Inflammatory macrophage treated with lipopolysaccharide for 1 hour (primary cell): ENCODE data around the gene FA2H.
"Not testable (repeated sequence)": the region's sequence is repeated elsewhere in the genome, so short reads cannot be mapped to it uniquely, and the experiment has no call there.

Experiments
- DNase-seq, 2 donors: peaks; one replicate each; pipeline ENCODE4 v3.0.0-alpha.2; 2020 to 2022

The FA2H gene

GRCh38 chr16:74769586-74770190 lies 4.9 kb downstream of the FA2H start:
- no peak for DNase-seq

DNA sequence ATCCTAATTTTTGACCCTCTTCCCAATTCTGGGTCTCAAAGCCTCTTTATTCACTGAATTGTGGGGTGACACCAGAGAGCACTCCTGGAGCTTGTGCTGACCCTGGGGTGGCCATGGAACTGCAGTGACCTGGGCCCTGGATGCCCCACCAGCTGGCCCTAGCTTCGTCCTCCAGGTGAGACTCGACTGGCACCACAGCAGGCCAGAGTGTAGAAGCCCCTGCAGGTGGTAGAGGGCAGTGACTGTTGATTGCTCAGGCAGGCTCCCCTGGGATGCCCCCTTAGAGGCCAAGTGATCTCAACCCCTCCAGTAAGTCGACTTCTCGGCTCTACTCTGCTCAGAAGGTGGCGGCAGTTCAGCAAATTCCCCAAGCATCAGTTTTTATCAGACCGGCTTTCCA lies 6.4 kb downstream of the FA2H start:
- DNase-seq: no peak

GRCh38 chr16:74767749-74768148 lies 6.9 kb downstream of the FA2H start:
- DNase-seq: no peak

DNA sequence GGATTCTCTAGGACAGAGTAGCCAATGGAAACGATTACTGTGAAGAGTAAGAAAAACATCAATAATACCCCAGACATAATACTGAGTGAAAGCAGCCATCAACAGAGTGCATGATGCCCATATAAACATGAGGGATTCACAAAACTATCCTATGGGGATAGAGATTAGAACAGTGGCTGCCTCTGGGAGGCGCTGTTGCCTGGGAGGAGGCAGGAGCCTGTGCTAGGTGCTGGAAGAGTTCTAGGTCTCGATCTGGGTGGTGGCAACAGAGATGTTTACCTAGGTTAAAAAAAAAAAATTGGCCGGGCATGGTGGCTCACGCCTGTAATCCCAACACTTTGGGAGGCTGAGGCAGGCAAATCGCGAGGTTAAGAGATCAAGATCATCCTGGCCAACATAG lies 7.9 kb downstream of the FA2H start:
- no peak for DNase-seq

DNA sequence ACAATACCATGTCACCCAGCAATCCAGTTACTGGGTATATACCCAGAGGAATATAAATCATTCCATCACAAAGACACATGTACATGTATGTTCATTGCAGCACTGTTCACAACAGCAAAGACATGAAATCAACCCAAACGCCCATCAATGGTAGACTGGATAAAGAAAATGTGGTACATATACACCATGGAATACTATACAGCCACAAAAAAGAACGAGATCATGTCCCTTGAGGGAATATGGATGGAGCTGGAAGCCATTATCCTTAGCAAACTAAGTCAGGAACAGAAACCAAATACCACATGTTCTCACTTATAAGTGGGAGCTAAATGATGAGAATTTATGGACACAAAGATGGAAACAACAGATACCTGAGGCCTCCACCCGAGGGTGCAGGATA lies 10.4 kb downstream of the FA2H start:
- DNase-seq: not testable (repeated sequence)

GRCh38 chr16:74761665-74762064 lies 13.0 kb downstream of the FA2H start:
- no peak for DNase-seq

DNA sequence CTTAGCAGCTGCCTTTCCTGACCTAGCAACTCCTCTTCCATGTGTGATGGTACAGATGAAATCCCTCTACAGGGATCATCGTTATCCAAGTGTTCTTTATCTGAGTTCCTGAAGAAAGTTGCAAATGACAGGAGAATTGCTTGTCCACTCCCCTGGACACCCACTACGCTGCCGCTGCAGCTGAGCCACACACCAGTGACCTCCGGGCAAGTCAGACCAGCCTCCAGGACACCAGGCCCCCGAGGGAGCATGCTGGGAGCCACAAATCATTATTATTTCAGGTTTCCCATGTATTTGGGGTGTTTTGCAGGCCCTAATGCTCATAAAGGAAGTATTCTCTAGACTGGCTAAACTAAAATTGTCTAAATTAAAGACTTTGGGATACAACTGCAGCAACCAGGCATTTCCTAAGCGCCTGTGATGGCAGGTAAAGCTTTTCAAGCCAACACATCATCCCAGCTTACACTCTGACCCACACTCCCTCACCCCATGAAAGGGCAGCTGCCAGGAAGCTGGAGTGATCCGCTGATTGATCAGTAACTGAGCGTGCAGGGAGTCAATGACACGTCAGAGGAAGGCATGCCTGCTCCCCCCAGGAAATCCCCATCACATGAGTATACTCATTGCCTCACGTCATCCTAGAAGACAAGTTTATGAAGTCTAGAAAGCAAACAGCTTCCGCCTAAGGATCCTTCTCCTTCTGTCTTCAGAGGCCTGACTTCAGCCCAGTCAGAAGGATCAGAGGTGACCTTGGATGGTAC lies 14.4 kb downstream of the FA2H start:
- peak; percentile 20 to 67 for DNase-seq

DNA sequence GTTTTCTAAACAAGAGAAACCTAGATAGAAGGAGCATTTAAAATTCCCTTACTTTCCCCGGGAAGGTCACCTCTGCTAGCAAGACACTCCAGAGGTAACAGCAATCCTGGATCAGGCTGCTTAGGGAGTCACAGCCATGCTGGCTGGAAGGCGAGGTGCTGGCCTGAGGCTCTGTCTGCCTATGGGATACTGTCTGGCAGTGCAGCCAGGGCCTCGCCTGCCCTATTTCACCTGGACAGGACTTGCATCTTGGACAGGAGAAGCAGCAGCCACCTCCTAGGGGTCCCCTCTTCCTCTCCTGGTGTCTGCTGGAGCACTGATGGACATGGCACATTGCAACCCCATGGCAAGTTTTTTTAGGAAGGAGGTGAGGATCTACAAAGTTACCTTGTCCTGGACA lies 15.1 kb downstream of the FA2H start:
- DNase-seq: no peak

DNA sequence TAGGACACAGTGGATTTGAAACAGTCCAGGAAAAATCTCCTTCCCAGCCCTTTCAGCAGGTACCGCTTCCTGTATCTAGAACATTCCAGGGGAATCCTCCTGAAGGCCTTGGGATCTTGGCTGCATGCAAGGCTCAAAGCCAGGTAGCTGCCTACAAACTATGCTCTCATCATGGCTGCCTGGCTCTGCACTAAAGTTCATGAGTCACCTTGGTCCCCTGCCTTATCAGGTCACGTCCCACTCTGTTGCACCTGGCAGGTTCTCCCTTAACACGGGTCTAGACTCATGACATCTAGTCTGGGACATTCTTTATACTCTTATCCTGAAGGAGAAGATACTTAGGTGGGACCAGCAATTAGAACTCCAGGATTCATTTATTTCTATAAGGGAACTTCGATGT lies 15.8 kb downstream of the FA2H start:
- no peak for DNase-seq

DNA sequence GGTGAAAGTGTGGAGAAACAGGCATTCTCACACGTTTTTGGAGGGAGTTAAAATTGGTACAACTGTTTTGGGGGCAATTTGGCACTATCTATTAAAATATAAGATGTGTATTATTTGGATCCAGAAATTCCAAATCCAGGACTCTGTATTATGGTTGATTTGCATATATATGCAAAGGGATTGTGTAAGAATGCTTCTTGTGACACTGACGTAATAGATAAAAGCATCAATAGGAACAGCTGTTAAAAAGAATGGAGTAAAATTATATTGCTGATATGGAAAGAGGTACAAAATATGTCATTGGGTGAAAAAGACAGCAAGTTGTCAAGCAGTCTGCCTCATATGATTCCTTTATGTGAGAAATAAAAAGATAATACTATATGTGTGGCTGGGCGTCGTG lies 17.3 kb downstream of the FA2H start:
- peak; percentile 17 to 66 for DNase-seq

- no peak for DNase-seq
Observed at GRCh38 chr16:74756203-74756602, 18.4 kb downstream of the FA2H start.

DNA sequence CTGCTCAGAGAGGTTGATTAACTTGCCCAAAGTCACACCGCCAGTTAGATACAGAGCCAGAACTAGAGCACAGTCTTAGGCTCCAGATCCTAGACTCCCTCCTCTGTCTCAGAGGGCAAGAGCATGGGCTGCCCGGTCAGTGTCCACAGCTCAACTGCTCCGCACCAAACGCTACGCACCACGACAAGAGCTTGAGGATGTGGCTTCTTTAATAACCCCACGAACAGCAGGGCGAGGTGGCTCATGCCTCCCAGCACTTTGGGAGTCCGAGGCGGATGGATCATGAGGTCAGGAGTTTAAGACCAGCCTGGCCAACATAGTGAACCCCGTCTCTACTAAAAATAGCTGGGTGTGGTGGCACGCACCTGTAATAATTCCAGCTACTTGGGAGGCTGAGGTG lies 21.4 kb downstream of the FA2H start:
- no peak for DNase-seq

DNA sequence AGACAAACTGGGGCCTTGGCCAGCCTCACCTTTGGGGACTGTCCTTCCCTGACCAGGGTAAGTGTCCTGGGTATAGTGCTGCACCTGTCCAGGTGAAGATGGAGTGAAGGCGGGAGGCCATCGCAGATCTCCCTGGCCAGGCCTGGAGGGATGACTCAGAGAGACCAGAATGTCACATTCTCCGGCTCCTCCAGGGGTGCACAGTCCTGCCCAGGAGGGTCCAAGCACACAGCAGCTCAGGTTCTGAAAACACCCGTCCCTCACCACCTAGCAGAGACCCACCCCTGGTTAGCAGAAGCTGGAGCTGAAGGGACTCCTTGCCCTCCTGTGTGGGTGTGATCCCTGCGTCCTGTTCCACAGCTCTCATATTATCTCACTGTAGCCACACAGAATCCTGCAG lies 21.9 kb downstream of the FA2H start:
- no peak for DNase-seq

DNA sequence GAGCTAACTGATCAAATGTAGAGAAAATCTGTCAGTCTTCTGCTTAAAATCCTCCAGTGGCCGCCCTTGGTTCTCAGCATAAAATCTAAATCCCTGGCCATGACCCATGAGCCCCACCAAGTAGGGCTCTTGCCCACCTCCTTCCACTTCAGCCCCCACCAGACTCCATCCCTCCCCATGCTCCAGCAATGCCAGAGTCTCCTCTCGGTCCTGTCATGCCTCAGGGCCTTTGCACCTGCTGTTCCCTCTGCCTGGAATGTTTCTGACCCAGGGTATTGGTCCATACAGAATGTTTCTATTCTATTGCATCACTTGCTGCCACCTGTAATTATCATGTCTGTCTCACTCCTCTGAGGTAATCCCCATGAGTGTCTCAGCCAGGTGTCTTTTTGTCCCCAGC lies 22.4 kb downstream of the FA2H start:
- DNase-seq: no peak

DNA sequence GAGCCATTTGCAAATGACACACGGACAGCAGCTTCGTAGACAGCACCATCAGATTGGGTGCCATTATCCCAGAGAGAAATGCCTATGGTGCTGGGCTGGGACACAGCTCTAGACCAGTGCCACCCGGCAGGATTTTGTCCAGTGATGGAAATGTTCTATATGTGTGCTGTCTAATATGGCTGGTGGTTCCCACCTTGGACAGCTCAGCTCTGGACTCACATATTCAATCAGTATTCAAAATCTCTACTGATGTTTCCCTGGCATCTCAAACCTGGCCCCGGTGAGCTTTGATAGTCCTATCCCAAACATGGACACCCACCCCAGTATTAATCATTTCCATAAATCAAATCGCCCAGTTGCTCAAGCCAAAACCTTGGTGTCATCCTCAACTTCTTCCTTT lies 23.0 kb downstream of the FA2H start:
- DNase-seq: no peak

- no peak for DNase-seq
Observed at GRCh38 chr16:74749291-74750055, 25.1 kb downstream of the FA2H start.

GRCh38 chr16:74748616-74749026 lies 26.0 kb downstream of the FA2H start:
- DNase-seq: no peak

DNA sequence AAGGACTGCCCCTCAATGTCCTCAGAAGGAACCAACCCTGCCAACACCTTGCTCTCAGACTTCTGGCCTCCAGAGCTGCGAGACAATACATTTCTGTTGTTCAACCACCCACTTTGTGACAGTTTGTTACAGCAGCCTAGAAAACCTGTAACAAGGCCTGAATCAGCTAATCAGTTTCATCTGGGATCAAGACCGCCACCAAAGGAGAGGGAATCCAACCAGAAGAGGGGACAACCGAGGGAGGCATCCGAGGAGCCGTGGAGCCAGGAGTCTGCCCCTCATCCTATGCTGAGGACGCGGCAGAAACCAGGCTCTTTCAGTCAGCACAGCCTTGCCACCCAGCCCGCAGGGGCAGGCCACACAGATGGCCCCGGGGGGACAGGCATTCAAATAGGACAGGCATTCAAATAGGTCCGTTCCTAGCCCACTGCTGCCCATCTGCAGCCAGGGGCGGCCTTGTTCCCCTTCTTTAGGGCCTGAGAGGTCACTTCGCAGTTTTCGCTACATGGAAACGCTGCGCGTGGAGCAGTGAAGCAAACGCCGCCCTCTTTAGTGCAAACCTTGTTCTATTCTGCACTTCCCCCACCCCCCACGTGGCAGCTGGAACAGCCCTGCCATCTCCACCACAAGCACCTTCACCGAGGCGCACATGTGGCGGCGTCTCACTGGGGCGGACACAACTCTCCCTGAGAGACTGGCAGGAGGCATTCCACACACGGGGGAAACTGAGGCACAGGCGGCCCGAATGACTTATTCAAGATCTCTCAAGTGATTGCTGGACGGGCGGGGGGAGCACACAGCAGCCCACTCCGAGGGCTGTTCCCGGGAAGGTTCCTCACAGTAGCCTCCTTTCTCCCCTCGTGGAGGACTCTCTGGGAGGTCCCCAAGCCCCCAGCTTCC lies 26.7 kb downstream of the FA2H start:
- DNase-seq: no peak

DNA sequence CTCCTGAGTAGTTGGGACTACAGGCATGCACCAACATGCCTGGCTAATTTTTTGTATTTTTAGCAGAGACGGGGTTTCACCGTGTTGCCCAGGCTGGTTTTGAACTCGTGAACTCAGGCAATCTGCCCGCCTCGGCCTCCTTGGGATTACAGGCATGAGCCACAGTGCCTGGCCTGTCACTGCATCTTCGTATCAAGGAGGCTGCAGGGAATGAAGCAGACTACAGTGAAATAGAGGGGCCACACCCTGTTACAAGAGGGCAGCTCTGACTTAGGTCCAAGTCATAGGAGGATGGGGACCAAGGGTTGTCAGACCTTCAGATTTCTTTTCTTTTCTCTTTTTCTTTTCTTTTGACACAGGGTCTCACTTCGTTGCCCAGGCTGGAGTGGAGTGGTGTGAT lies 28.7 kb downstream of the FA2H start:
- DNase-seq: no peak

DNA sequence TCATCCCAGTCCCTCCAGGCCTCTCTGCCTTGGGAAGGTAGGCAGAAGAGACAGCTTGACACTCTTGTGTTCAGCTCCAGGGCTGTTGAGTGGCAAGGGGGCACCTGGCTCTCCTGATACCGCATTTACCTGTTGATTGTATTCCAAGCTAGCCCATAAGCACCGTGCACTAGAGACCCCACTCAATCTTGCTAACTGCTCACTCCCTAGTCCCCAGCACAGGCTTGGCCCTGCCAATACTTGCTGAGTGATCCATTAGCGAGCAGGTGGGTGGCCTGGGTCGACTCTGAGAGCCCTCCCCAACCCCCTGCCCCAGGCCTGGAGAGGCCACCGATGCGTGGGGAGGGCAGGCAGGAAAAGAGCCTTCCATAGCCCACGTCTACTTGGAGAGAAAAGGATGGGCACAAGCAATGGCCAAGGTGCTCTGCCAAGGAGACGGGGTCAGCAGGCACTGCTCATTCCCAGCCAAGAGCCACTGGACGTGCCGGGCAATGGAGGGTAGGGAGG lies 29.5 kb downstream of the FA2H start:
- DNase-seq: no peak

GRCh38 chr16:74744566-74744965 lies 30.1 kb downstream of the FA2H start:
- no peak for DNase-seq

DNA sequence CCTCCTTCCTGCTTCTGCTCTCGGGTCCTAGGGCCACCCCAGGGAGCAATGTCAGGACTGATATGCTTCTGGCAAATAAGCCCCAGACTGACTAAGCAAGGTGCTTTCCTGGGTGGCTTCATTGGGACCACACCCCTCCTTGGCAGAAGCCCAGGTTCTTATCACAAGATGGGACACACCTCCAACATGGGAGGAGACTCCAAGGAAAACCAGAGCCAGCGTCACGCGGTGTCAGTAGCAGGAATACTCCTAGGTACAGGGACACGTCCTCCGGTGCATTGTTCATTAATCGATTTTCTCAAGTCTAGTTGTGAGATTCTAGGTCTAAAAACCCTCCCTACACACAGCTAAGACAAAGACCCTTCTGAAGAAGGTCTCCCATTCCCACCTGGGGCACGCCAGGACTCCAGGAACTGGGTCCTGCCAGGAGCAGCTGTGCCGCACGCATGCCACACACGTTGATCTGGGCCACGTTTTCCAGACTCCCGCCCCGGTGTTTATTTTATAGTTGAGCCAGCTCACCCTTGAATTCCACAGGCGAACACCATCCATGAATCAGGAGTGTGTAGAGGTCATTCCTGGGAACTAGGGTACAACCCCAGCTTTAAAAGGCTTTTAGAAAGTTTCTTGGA lies 30.8 kb downstream of the FA2H start:
- DNase-seq: peak in 1 of 2 donors; percentile 57
